Erythroblast (primary cell): Measurements from ENCODE around the gene BLVRB.

ENCODE experiments used
- GATA1 ChIP-seq: IDR thresholded peaks from 2 replicates; pipeline ENCODE4 v1.6.1; 2011; ENCODE audit warnings: low read depth, mild to moderate bottlenecking, control low read depth, low read length, moderate library complexity
- POLR2A ChIP-seq: IDR thresholded peaks from 2 replicates; pipeline ENCODE4 v1.6.1; 2011; ENCODE audit warnings: mild to moderate bottlenecking, low read length

GRCh38 chr19:40419066-40419612, 46.4 kb downstream of the BLVRB start:
- TF ChIP-seq POLR2A (no peak), GATA1 (no peak)
